Natural killer cell treated with Interleukin-12 subunit alpha and Interleukin-12 subunit beta and Interleukin-15 and Interleukin-18, amount 100 ng/mL, for 72 hours (primary cell): Measurements from ENCODE around the gene DCDC1. TPM values are rescaled to one million over a fixed set of nuclear protein-coding genes. Genes with fewer than 3 reads are reported as not detected.

ENCODE experiments used
- ATAC-seq, 2 donors: fragments of 150-1000 bp; cut with Tn5 transposase in 1 of 2; sonication (Bioruptor Pico), chemical (Tn5 transposase) in 1 of 2; 2 replicates each; pipeline ENCODE4 v1.10.0; 2021
- DNase-seq: peaks from one replicate; pipeline ENCODE4 v3.0.0; 2022; ENCODE audit warnings: low spot score
- H3K27ac Mint-ChIP-seq, 2 donors: 1 replicate in 1 of 2; 2 replicates in 1 of 2; pipeline ENCODE4 v1.8.0; 2022; ENCODE audit warnings: mixed read lengths in 2 of 2, mild to moderate bottlenecking in 1 of 2, moderate library complexity in 1 of 2
- H3K27me3 Mint-ChIP-seq, 2 donors: 1 replicate in 1 of 2; 2 replicates in 1 of 2; pipeline ENCODE4 v1.8.0; 2022; ENCODE audit warnings: mixed read lengths in 2 of 2
- H3K36me3 Mint-ChIP-seq: one replicate; pipeline ENCODE4 v1.8.0; 2022; ENCODE audit warnings: mixed read lengths
- H3K4me1 Mint-ChIP-seq, 2 donors: 1 replicate in 1 of 2; 2 replicates in 1 of 2; pipeline ENCODE4 v1.8.0; 2022; ENCODE audit warnings: low read depth in 2 of 2, mixed read lengths in 2 of 2, mild to moderate bottlenecking in 1 of 2
- H3K4me3 Mint-ChIP-seq: one replicate; pipeline ENCODE4 v1.8.0; 2022; ENCODE audit warnings: mixed read lengths
- H3K9me3 Mint-ChIP-seq: 2 replicates; pipeline ENCODE4 v1.8.0; 2022; ENCODE audit warnings: mixed read lengths
- total RNA-seq, 2 donors: library from RNA; stranded (reverse); gene quantifications; one replicate each; pipeline ENCODE4 v1.2.3, GENCODE V29; 2022

DCDC1 gene
- total RNA-seq, 2 donors from 2014 or later: 0.14 TPM; not detected in 1

GRCh38 chr11:31132531-31133421 is 236.8 kb downstream of the DCDC1 start:
- no peaks in the 10 kb centered on the region for H3K4me1 Mint-ChIP-seq
- no peaks in the 10 kb centered on the region for H3K36me3 Mint-ChIP-seq
- no peak overlapping the region for H3K27ac Mint-ChIP-seq
- DNase-seq (no peak), ATAC-seq (no peak)
- H3K27me3 Mint-ChIP-seq: no peaks in the 10 kb centered on the region
- peaks cover 6% of the 10 kb centered on the region for H3K9me3 Mint-ChIP-seq
- no peak overlapping the region for H3K4me3 Mint-ChIP-seq

GRCh38 chr11:31131760-31132159 is 237.8 kb downstream of the DCDC1 start:
- H3K27ac Mint-ChIP-seq: no peak overlapping the region
- no peaks in the 10 kb centered on the region for H3K36me3 Mint-ChIP-seq
- H3K4me3 Mint-ChIP-seq: no peak overlapping the region
- H3K9me3 Mint-ChIP-seq: peaks cover 6% of the 10 kb centered on the region
- no peaks in the 10 kb centered on the region for H3K4me1 Mint-ChIP-seq
- no peak for DNase-seq
- no peaks in the 10 kb centered on the region for H3K27me3 Mint-ChIP-seq
- no peak for ATAC-seq

GRCh38 chr11:31127290-31127689 is 242.2 kb downstream of the DCDC1 start:
- Mint-ChIP-seq H3K4me1 (no peaks in the 10 kb centered on the region), H3K27me3 (no peaks in the 10 kb centered on the region), H3K4me3 (no peak overlapping the region), H3K27ac (no peak overlapping the region), H3K36me3 (no peaks in the 10 kb centered on the region), H3K9me3 (peaks cover 9% of the 10 kb centered on the region)
- DNase-seq (no peak), ATAC-seq (no peak)

GRCh38 chr11:31120428-31120827 is 249.1 kb downstream of the DCDC1 start:
- no peaks in the 10 kb centered on the region for H3K4me1 Mint-ChIP-seq
- H3K27me3 Mint-ChIP-seq: no peaks in the 10 kb centered on the region
- no peak overlapping the region for H3K27ac Mint-ChIP-seq
- DNase-seq: no peak
- no peaks in the 10 kb centered on the region for H3K36me3 Mint-ChIP-seq
- H3K4me3 Mint-ChIP-seq: no peak overlapping the region
- no peak for ATAC-seq
- peaks cover 5% of the 10 kb centered on the region for H3K9me3 Mint-ChIP-seq

- H3K36me3 Mint-ChIP-seq: no peaks in the 10 kb centered on the region
- no peak overlapping the region for H3K27ac Mint-ChIP-seq
- ATAC-seq (no peak), DNase-seq (no peak)
- H3K9me3 Mint-ChIP-seq: peaks cover 3% of the 10 kb centered on the region
- H3K4me1 Mint-ChIP-seq: no peaks in the 10 kb centered on the region
- H3K4me3 Mint-ChIP-seq: no peak overlapping the region
- no peaks in the 10 kb centered on the region for H3K27me3 Mint-ChIP-seq
Measured at GRCh38 chr11:31118566-31118965, 251.0 kb downstream of the DCDC1 start.

- Mint-ChIP-seq H3K4me3 (no peak overlapping the region), H3K36me3 (no peaks in the 10 kb centered on the region), H3K9me3 (peaks cover 3% of the 10 kb centered on the region), H3K27me3 (no peaks in the 10 kb centered on the region), H3K27ac (no peak overlapping the region), H3K4me1 (no peaks in the 10 kb centered on the region)
- DNase-seq (no peak), ATAC-seq (no peak)
Measured at GRCh38 chr11:31117038-31117437, 252.5 kb downstream of the DCDC1 start.

GRCh38 chr11:31114442-31114841 is 255.1 kb downstream of the DCDC1 start:
- Mint-ChIP-seq H3K4me3 (no peak overlapping the region), H3K4me1 (no peaks in the 10 kb centered on the region), H3K9me3 (peaks cover 3% of the 10 kb centered on the region), H3K36me3 (no peaks in the 10 kb centered on the region), H3K27me3 (no peaks in the 10 kb centered on the region), H3K27ac (no peak overlapping the region)
- ATAC-seq: no peak
- no peak for DNase-seq

GRCh38 chr11:31110830-31111229 is 258.7 kb downstream of the DCDC1 start:
- no peaks in the 10 kb centered on the region for H3K4me1 Mint-ChIP-seq
- peaks cover 3% of the 10 kb centered on the region for H3K9me3 Mint-ChIP-seq
- no peaks in the 10 kb centered on the region for H3K36me3 Mint-ChIP-seq
- ATAC-seq (no peak), DNase-seq (no peak)
- H3K27me3 Mint-ChIP-seq: no peaks in the 10 kb centered on the region
- no peak overlapping the region for H3K4me3 Mint-ChIP-seq
- no peak overlapping the region for H3K27ac Mint-ChIP-seq

GRCh38 chr11:31109446-31109845 is 260.1 kb downstream of the DCDC1 start:
- Mint-ChIP-seq H3K36me3 (no peaks in the 10 kb centered on the region), H3K27ac (no peak overlapping the region), H3K27me3 (no peaks in the 10 kb centered on the region), H3K9me3 (peaks cover 2% of the 10 kb centered on the region), H3K4me1 (no peaks in the 10 kb centered on the region), H3K4me3 (no peak overlapping the region)
- ATAC-seq: no peak
- DNase-seq: no peak

- no peak for ATAC-seq
- H3K9me3 Mint-ChIP-seq: no peaks in the 10 kb centered on the region
- no peaks in the 10 kb centered on the region for H3K4me1 Mint-ChIP-seq
- no peak overlapping the region for H3K4me3 Mint-ChIP-seq
- no peaks in the 10 kb centered on the region for H3K36me3 Mint-ChIP-seq
- no peaks in the 10 kb centered on the region for H3K27me3 Mint-ChIP-seq
- no peak overlapping the region for H3K27ac Mint-ChIP-seq
- no peak for DNase-seq
Measured at GRCh38 chr11:31107649-31108048, 261.9 kb downstream of the DCDC1 start.

- Mint-ChIP-seq H3K36me3 (no peaks in the 10 kb centered on the region), H3K4me1 (no peaks in the 10 kb centered on the region), H3K27me3 (no peaks in the 10 kb centered on the region), H3K4me3 (no peak overlapping the region), H3K27ac (no peak overlapping the region), H3K9me3 (no peaks in the 10 kb centered on the region)
- no peak for DNase-seq
- ATAC-seq: no peak
Measured at GRCh38 chr11:31106968-31107576, 262.5 kb downstream of the DCDC1 start.

GRCh38 chr11:31106326-31106725 is 263.2 kb downstream of the DCDC1 start:
- ATAC-seq (no peak), DNase-seq (no peak)
- no peaks in the 10 kb centered on the region for H3K27me3 Mint-ChIP-seq
- H3K9me3 Mint-ChIP-seq: no peaks in the 10 kb centered on the region
- H3K4me1 Mint-ChIP-seq: no peaks in the 10 kb centered on the region
- no peak overlapping the region for H3K4me3 Mint-ChIP-seq
- H3K36me3 Mint-ChIP-seq: no peaks in the 10 kb centered on the region
- no peak overlapping the region for H3K27ac Mint-ChIP-seq

- Mint-ChIP-seq H3K4me1 (no peaks in the 10 kb centered on the region), H3K9me3 (peaks cover 2% of the 10 kb centered on the region), H3K27ac (no peak overlapping the region), H3K36me3 (no peaks in the 10 kb centered on the region), H3K27me3 (no peaks in the 10 kb centered on the region), H3K4me3 (no peak overlapping the region)
- DNase-seq: no peak
- no peak for ATAC-seq
Measured at GRCh38 chr11:31102875-31103274, 266.7 kb downstream of the DCDC1 start.

- DNase-seq: no peak
- Mint-ChIP-seq H3K27me3 (no peaks in the 10 kb centered on the region), H3K27ac (no peak overlapping the region), H3K9me3 (peaks cover 2% of the 10 kb centered on the region), H3K36me3 (no peaks in the 10 kb centered on the region), H3K4me3 (no peak overlapping the region), H3K4me1 (no peaks in the 10 kb centered on the region)
- ATAC-seq: no peak
Measured at GRCh38 chr11:31102316-31102715, 267.2 kb downstream of the DCDC1 start.
